ENCODE measurements around the gene TACC3.

DNA sequence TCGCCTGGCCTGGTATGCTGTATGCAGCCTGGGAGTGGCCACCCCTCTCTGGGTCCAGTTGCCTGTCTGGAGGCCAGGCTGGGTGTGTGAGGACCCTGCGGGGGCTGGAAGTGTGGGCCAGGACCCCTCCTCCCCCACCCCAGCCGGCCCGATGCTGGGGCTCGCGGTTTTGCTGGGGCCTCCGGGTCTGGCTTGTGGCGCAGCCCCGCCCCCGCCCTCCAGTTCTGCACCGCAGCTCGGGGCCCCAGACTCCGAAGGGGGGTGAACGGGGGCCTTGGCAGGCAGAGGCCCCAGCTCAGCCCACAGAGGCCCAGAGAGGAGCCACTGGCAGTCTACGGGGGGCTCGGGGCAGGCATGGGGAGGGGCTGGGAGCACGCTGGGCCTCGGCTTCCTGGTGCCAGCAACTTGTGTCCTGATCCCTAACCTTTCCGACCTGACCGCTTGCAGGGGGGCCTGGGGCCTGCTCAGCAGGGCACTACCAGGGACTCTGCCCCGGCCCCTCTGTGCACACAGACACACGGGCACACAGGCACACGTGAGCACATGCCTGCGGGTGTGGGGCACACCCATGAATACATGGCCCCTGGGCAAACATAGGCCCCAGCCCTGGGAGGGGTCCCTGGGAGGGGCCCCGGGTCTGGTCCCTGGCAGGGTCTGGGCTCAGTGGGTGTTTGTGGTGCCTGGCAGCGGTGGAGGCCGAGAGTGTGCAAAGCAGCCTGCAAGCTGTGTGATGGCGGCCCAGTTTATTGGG, 50.4 kb downstream of the TACC3 start:
- TF ChIP-seq, protein P1, sequence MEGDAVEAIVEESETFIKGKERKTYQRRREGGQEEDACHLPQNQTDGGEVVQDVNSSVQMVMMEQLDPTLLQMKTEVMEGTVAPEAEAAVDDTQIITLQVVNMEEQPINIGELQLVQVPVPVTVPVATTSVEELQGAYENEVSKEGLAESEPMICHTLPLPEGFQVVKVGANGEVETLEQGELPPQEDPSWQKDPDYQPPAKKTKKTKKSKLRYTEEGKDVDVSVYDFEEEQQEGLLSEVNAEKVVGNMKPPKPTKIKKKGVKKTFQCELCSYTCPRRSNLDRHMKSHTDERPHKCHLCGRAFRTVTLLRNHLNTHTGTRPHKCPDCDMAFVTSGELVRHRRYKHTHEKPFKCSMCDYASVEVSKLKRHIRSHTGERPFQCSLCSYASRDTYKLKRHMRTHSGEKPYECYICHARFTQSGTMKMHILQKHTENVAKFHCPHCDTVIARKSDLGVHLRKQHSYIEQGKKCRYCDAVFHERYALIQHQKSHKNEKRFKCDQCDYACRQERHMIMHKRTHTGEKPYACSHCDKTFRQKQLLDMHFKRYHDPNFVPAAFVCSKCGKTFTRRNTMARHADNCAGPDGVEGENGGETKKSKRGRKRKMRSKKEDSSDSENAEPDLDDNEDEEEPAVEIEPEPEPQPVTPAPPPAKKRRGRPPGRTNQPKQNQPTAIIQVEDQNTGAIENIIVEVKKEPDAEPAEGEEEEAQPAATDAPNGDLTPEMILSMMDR (IDR thresholded peaks at IDR 0.05) = no peak
- no peak for TF ChIP-seq POLR2A (IDR thresholded peaks at IDR 0.05)

All from uterus (tissue), 2 donors.